Suprapubic skin (tissue), 4 donors: ENCODE data around the gene TIMM44.

Experiments used
- EP300 ChIP-seq: sonication (generic); formaldehyde crosslinking; IDR thresholded peaks from one replicate; pipeline ENCODE4 v1.6.1; 2017; ENCODE audit warnings: antibody characterized with exemption
- POLR2A ChIP-seq, 2 donors: fragments of 450-650 bp; IDR thresholded peaks; one replicate each; pipeline ENCODE4 v1.6.1; 2017; ENCODE audit warnings: antibody characterized with exemption in 2 of 2, mild to moderate bottlenecking in 2 of 2, moderate library complexity in 2 of 2
- POLR2AphosphoS5 ChIP-seq, 3 donors: sonication (generic); formaldehyde crosslinking; IDR thresholded peaks; one replicate each; pipeline ENCODE4 v1.6.1; 2017; ENCODE audit warnings: antibody characterized with exemption in 3 of 3
- TF ChIP-seq, protein P1 (sequence below), 2 donors: fragments of 200-600 bp in 1 of 2; fragments of 450-650 bp in 1 of 2; sonication (generic) in 1 of 2; IDR thresholded peaks; one replicate each; pipeline ENCODE4 v1.5.1; 2016 to 2019; ENCODE audit warnings: antibody characterized with exemption in 2 of 2, mild to moderate bottlenecking in 1 of 2, moderate library complexity in 1 of 2

DNA sequence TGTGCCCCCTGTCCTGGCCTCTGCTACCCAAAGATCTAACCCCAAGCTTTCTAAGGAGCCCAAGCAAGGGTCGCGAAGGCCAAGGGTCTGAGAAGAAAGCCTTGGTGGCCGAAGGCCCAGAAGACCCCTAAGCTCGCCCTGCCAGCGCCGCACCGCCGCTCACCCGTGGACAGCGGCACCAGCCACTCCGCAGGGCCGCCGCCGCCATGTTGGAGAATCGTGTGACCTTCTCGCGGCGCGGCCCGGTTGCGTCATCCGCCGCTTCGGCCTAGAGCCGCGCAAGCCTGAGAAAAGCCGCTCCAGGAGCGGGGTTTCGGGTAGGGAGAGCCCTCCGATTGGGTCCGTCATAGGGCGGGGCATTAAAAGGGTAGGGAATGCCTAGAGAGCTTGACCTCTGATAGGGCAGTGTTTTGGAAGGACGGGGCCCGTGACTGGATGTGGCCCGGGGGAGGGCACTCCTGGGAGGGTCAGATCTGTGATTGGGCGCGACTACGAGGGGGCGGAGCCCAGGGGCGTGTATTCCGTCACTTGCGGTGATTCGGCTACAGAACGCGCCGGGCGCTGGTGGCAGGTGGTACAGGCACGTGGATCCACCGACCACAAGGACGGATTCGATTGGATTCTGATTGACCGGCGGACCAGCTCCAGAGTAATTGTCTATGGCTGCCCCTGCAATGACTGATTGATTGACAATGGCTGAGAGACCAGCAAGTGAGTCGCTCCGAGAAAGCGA lies at the start of gene TIMM44:
- TF ChIP-seq, protein P1, sequence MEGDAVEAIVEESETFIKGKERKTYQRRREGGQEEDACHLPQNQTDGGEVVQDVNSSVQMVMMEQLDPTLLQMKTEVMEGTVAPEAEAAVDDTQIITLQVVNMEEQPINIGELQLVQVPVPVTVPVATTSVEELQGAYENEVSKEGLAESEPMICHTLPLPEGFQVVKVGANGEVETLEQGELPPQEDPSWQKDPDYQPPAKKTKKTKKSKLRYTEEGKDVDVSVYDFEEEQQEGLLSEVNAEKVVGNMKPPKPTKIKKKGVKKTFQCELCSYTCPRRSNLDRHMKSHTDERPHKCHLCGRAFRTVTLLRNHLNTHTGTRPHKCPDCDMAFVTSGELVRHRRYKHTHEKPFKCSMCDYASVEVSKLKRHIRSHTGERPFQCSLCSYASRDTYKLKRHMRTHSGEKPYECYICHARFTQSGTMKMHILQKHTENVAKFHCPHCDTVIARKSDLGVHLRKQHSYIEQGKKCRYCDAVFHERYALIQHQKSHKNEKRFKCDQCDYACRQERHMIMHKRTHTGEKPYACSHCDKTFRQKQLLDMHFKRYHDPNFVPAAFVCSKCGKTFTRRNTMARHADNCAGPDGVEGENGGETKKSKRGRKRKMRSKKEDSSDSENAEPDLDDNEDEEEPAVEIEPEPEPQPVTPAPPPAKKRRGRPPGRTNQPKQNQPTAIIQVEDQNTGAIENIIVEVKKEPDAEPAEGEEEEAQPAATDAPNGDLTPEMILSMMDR (IDR thresholded peaks at IDR 0.05): no peak
- peak; percentile 76 to 78 for TF ChIP-seq POLR2A (IDR thresholded peaks at IDR 0.05)
- TF ChIP-seq POLR2AphosphoS5 (IDR thresholded peaks at IDR 0.05): peak; percentile 90 to 98 (median 91)
- no peak for TF ChIP-seq EP300
